GM12873 (cell line): Measurements from ENCODE around the gene FAF1.

ENCODE experiments used
- TF ChIP-seq, protein P1 (sequence below): IDR thresholded peaks from 2 replicates; pipeline ENCODE4 v1.5.1; 2012; ENCODE audit warnings: low read depth, mild to moderate bottlenecking, moderate library complexity, low read length, control low read depth; ENCODE audit not compliant: insufficient read depth; ENCODE audit errors: missing control alignments

The FAF1 gene

DNA sequence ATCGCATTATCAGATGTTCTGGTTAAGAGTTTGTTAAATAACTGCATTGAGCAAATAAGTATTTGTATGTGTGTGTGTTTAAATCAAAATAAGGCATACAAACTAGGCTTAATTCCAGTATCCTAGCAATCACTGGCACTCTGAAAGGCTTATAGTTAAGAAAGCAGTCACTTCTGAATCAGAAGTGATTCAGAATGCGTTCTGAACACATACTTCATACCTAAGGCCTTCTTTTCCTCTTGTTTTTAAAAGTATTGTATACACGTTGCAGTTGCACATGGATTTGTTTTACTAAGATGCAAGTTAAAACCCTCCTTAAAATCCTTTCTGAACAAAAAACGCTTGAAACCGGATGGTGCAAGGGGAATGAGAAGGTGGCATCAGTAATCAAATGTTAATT, 298.4 kb downstream of the FAF1 start:
- TF ChIP-seq, protein P1, sequence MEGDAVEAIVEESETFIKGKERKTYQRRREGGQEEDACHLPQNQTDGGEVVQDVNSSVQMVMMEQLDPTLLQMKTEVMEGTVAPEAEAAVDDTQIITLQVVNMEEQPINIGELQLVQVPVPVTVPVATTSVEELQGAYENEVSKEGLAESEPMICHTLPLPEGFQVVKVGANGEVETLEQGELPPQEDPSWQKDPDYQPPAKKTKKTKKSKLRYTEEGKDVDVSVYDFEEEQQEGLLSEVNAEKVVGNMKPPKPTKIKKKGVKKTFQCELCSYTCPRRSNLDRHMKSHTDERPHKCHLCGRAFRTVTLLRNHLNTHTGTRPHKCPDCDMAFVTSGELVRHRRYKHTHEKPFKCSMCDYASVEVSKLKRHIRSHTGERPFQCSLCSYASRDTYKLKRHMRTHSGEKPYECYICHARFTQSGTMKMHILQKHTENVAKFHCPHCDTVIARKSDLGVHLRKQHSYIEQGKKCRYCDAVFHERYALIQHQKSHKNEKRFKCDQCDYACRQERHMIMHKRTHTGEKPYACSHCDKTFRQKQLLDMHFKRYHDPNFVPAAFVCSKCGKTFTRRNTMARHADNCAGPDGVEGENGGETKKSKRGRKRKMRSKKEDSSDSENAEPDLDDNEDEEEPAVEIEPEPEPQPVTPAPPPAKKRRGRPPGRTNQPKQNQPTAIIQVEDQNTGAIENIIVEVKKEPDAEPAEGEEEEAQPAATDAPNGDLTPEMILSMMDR: no peak

DNA sequence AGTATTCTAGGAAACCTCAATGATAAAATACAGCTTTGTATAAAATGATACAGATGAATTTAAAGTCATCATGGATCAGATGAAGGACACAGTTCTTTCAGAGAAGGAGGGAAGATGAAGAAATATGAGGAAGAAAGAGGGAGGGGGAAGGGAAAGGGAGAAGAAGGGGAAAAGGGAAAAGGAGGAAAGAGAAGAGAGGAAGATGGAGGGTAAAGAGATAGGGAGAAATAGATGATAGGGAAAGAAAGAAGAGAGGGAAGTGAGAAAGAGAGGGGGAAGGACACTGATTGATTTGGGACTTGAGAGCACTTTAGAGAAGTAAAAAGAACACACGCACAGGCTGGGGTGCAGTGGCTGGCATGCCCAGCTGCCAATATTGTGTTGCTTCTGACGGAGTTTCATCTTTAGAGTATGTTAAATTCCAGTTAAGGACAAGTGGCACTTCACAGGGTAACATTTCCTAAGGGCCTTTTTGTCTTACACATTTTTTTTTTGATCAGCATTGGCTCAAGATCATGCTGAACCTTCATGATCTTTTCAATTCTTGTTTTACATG, 300.9 kb downstream of the FAF1 start:
- TF ChIP-seq, protein P1: no peak

GRCh38 chr1:50658459-50659076, 301.5 kb downstream of the FAF1 start:
- TF ChIP-seq, protein P1: no peak

DNA sequence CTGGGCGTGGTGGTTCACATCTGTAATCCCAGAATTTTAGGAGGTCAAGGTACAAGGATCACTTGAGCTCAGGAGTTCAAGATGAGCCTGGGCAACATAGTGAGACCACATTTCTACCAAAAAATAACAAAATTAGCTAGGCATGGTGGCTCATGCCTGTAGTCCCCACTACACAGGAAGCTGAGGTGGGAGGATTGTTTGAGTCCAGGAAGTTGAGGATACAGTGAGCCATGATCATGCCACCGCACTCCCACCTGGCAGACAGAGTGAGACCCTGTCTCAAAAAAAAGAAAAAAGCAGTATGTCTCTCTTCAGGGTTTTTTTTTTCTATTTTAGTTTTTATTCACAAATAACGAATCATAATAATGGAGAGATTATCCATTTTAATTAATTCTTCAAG, 303.1 kb downstream of the FAF1 start:
- TF ChIP-seq, protein P1: no peak

DNA sequence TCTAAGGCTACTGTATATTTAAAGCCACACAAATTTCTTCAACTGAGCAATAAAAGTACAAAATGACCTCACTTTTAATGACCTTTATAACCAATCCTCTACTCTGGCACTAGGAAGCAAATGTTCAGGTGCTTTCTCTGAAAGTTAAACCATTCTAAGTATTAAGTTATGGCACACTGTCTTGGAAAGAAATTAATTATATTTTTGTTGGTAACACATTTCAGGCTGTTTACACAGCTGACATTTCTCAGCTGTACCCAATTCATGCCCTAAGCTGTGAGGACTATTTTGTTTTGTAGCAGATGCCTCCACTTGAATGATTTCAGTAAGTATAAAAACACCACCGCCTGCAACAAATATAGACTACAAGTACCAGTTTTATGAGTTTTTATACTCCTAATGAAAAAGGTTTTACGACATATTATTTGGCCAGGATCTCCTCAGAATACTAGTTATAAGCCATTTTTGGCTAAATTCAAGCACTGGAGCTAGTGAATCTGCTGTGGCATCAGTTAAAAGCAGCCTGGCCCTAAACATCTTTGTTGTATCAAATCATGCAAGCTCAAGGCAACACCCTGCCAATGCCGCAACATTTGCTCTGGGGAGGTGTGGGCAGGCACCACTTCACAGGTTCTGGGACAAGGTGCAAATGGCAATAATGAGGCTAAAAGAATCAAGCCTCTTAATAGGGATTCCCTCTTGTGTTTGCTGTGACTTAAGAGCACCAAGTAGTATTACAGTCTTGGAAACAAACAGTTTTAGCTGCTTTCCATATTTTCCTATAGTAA, 308.4 kb downstream of the FAF1 start:
- TF ChIP-seq, protein P1: no peak

DNA sequence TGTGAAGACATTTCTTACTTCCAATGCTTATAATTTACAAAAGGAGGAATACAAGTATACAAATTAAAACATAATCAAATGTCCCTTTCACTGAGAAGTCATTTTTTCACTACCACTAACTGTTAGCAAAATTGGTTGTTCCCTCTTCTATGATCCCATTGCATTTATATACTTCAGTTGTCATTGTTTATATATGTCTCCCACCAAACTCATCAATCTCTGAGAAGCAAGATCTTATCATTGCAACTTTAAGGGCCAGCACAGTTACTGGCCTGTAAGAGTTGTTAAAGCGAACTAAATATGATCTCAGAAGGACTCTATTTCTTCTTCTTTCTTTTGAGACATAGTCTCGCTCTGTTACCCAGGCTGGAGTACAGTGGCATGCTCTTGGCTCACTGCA, 313.5 kb downstream of the FAF1 start:
- TF ChIP-seq, protein P1: no peak

DNA sequence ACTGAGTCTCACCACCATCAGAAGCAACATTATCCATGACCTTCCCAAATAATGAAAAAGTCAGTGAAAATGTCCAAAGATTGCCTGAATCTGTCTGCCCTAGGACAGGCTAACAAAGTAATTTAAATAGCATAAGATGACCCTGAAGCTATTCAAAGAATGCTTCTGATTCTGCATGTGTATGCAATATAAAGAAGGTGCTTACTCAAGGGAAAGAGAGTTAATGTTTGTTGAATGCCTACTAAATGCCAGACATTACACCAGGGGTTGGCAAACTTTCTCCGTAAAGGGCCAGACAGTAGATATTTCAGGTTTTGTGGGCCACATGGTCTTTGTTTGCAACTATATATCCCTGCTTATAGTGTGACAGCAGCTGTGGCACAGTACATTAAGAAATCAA, 314.9 kb downstream of the FAF1 start:
- TF ChIP-seq, protein P1: no peak
